Activated gamma-delta T cell (primary cell): ENCODE results near the gene FAN1.

Experiments
- DNase-seq: peaks from one replicate; lab custom pipeline; 2025; lab: John Stamatoyannopoulos, UW

Gene FAN1

GRCh38 chr15:30921106-30921505 is 17.4 kb downstream of the FAN1 start:
- DNase-seq, result no peak

GRCh38 chr15:30921781-30922479 is 18.2 kb downstream of the FAN1 start:
- DNase-seq, result no peak

GRCh38 chr15:30922480-30923311 is 19.0 kb downstream of the FAN1 start:
- DNase-seq, result no peak

GRCh38 chr15:30923429-30923828 is 19.7 kb downstream of the FAN1 start:
- DNase-seq, result no peak

GRCh38 chr15:30924353-30924752 is 20.6 kb downstream of the FAN1 start:
- DNase-seq, result no peak

- no peak for DNase-seq
Measured at GRCh38 chr15:30925686-30926085, 22.0 kb downstream of the FAN1 start.

GRCh38 chr15:30926161-30926560 is 22.4 kb downstream of the FAN1 start:
- DNase-seq, result no peak

GRCh38 chr15:30927148-30927761 is 23.5 kb downstream of the FAN1 start:
- DNase-seq, result no peak

GRCh38 chr15:30928076-30928475 is 24.4 kb downstream of the FAN1 start:
- DNase-seq, result no peak

- no peak for DNase-seq
Measured at GRCh38 chr15:30929064-30929669, 25.5 kb downstream of the FAN1 start.

- no peak for DNase-seq
Measured at GRCh38 chr15:30929982-30930381, 26.3 kb downstream of the FAN1 start.

- no peak for DNase-seq
Measured at GRCh38 chr15:30930422-30930821, 26.7 kb downstream of the FAN1 start.

- DNase-seq, result no peak
Measured at GRCh38 chr15:30933293-30933692, 29.6 kb downstream of the FAN1 start.

GRCh38 chr15:30939161-30939560 is 35.4 kb downstream of the FAN1 start:
- DNase-seq, result no peak

GRCh38 chr15:30940359-30940758 is 36.6 kb downstream of the FAN1 start:
- no peak for DNase-seq

GRCh38 chr15:30941520-30941919 is 37.8 kb downstream of the FAN1 start:
- no peak for DNase-seq

GRCh38 chr15:30943654-30944335 is 40.1 kb downstream of the FAN1 start:
- no peak for DNase-seq

GRCh38 chr15:30953183-30953582 is 49.5 kb downstream of the FAN1 start:
- DNase-seq, result no peak

- DNase-seq, result no peak
Measured at GRCh38 chr15:30953731-30954378, 50.1 kb downstream of the FAN1 start.

GRCh38 chr15:30954674-30955073 is 51.0 kb downstream of the FAN1 start:
- no peak for DNase-seq
